PC-3 (cell line): ENCODE data around the gene AGXT. TPM values are rescaled to one million over a fixed set of nuclear protein-coding genes. Genes with fewer than 3 reads are reported as not detected.

Experiments
- ATAC-seq: fragments of 200-7000 bp; cut with Tn5 transposase; 2 replicates; pipeline ENCODE4 v1.9.1; 2020; ENCODE audit warnings: mild to moderate bottlenecking, moderate library complexity
- BruUV-seq: library from RNA; stranded (reverse); fragments of 400-500 nt; replicated peaks from 2 replicates; lab custom pipeline; 2021; lab: Mats Ljungman, UMichigan
- CTCF ChIA-PET: fragments of 300-600 bp; sonication (Branson Sonifier 250); formaldehyde crosslinking; loops from one replicate; lab custom pipeline; 2022; ENCODE audit warnings: antibody characterized with exemption; lab: Charles Lee
- POLR2A ChIA-PET: fragments of 300-600 bp; sonication (Branson Sonifier 250); formaldehyde crosslinking; loops from one replicate; lab custom pipeline; 2022; ENCODE audit warnings: antibody characterized with exemption; ENCODE audit not compliant: unreplicated experiment; lab: Charles Lee
- DNase-seq: peaks from one replicate; pipeline ENCODE4 v3.0.0-alpha.2; 2015
- H2AFZ ChIP-seq: fragments of 300-600 bp; sonication (generic); 2 replicates; pipeline ENCODE4 v1.6.0; 2016; ENCODE audit warnings: antibody characterized with exemption, low read length
- H3F3A ChIP-seq: fragments of 300-600 bp; sonication (generic); one replicate; pipeline ENCODE4 v1.6.0; 2017; ENCODE audit warnings: antibody characterized with exemption, low read length, control low read depth, mild to moderate bottlenecking; ENCODE audit not compliant: unreplicated experiment
- H3K27ac ChIP-seq: fragments of 300-600 bp; sonication (generic); 2 replicates; pipeline ENCODE4 v1.5.1; 2016; ENCODE audit warnings: mild to moderate bottlenecking, low read length
- H3K27me3 ChIP-seq: fragments of 300-600 bp; sonication (generic); 2 replicates; pipeline ENCODE4 v1.6.1; 2016; ENCODE audit warnings: low read length, mixed read lengths
- H3K36me3 ChIP-seq: fragments of 300-600 bp; sonication (generic); 2 replicates; pipeline ENCODE4 v1.6.1; 2016; ENCODE audit warnings: low read depth, mixed run types, low read length, mixed read lengths
- H3K4me1 ChIP-seq: fragments of 300-600 bp; sonication (generic); 2 replicates; pipeline ENCODE4 v1.5.1; 2016; ENCODE audit warnings: low read length; ENCODE audit not compliant: insufficient read depth
- H3K4me2 ChIP-seq: fragments of 300-600 bp; sonication (generic); 2 replicates; pipeline ENCODE4 v1.6.0; 2016; ENCODE audit warnings: low read length
- H3K4me3 ChIP-seq: fragments of 300-600 bp; sonication (generic); 2 replicates; pipeline ENCODE4 v1.5.1; 2016; ENCODE audit warnings: mild to moderate bottlenecking, low read length, mixed read lengths
- H3K79me2 ChIP-seq: fragments of 300-600 bp; sonication (generic); 2 replicates; pipeline ENCODE4 v1.6.1; 2017; ENCODE audit warnings: low read length, mixed read lengths
- H3K9ac ChIP-seq: fragments of 300-600 bp; sonication (generic); 2 replicates; pipeline ENCODE4 v1.6.0; 2016; ENCODE audit warnings: mild to moderate bottlenecking, low read length
- H3K9me2 ChIP-seq: fragments of 300-600 bp; sonication (generic); replicated peaks from 2 replicates; pipeline ENCODE4 v1.6.1; 2016; ENCODE audit warnings: mixed run types, low read length, mixed read lengths
- H3K9me3 ChIP-seq: fragments of 300-600 bp; sonication (generic); 2 replicates; pipeline ENCODE4 v1.6.1; 2016; ENCODE audit warnings: low read length, mixed read lengths
- H4K20me1 ChIP-seq: fragments of 300-600 bp; sonication (generic); 2 replicates; pipeline ENCODE4 v1.6.1; 2016; ENCODE audit warnings: low read length, mixed read lengths
- EZH2 ChIP-seq: fragments of 300-600 bp; sonication (generic); IDR thresholded peaks from one replicate; pipeline ENCODE4 v1.6.1; 2017; ENCODE audit warnings: antibody characterized with exemption, mild to moderate bottlenecking, low read length; ENCODE audit not compliant: unreplicated experiment
- EZH2phosphoT487 ChIP-seq: fragments of 300-600 bp; sonication (generic); IDR thresholded peaks from 2 replicates; pipeline ENCODE4 v1.6.1; 2018; ENCODE audit warnings: mild to moderate bottlenecking, antibody characterized with exemption, low read length, borderline replicate concordance
- intact Hi-C: fragments of 100-400 bp; cut with micrococcal nuclease; formaldehyde crosslinking; loops from 2 replicates; pipeline ENCODE4 v1.9.0; 2023
- total RNA-seq: library from RNA; depleted of rRNA; stranded (reverse); fragments of >200 nt; gene quantifications from 2 replicates; pipeline ENCODE4 v1.2.3, GENCODE V29; 2014
- TF ChIP-seq, protein P1 (sequence below): fragments of 300-600 bp; sonication (generic); conservative IDR thresholded peaks from 2 replicates; pipeline ENCODE4 v1.5.1; 2017; ENCODE audit warnings: antibody characterized with exemption, low read depth, mild to moderate bottlenecking, low read length

Gene AGXT
- total RNA-seq, 1 experiment from 2014 or later: not detected

- intact Hi-C loops: no loop called here
Measured at GRCh38 chr2:240887631-240888030, 19.0 kb downstream of the AGXT start.

GRCh38 chr2:240888130-240888889 is 19.7 kb downstream of the AGXT start:
- no peak overlapping the region for H3K4me3 ChIP-seq
- no peak overlapping the region for H3K27ac ChIP-seq
- ChIA-PET CTCF (no interaction called here), POLR2A (no interaction called here)
- no peaks in the 10 kb centered on the region for H3K9me2 ChIP-seq
- H3K9me3 ChIP-seq: no peaks in the 10 kb centered on the region
- no peaks in the 10 kb centered on the region for H3K36me3 ChIP-seq
- intact Hi-C loops: no loop called here
- TF ChIP-seq, protein P1, sequence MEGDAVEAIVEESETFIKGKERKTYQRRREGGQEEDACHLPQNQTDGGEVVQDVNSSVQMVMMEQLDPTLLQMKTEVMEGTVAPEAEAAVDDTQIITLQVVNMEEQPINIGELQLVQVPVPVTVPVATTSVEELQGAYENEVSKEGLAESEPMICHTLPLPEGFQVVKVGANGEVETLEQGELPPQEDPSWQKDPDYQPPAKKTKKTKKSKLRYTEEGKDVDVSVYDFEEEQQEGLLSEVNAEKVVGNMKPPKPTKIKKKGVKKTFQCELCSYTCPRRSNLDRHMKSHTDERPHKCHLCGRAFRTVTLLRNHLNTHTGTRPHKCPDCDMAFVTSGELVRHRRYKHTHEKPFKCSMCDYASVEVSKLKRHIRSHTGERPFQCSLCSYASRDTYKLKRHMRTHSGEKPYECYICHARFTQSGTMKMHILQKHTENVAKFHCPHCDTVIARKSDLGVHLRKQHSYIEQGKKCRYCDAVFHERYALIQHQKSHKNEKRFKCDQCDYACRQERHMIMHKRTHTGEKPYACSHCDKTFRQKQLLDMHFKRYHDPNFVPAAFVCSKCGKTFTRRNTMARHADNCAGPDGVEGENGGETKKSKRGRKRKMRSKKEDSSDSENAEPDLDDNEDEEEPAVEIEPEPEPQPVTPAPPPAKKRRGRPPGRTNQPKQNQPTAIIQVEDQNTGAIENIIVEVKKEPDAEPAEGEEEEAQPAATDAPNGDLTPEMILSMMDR: no peak
- TF ChIP-seq EZH2phosphoT487: no peak
- TF ChIP-seq EZH2: no peak
- H2AFZ ChIP-seq: no peak overlapping the region
- H3K79me2 ChIP-seq: no peaks in the 10 kb centered on the region
- H4K20me1 ChIP-seq: no peaks in the 10 kb centered on the region
- H3K9ac ChIP-seq: no peak overlapping the region
- no peak for DNase-seq
- no peak overlapping the region for H3K4me2 ChIP-seq
- ATAC-seq: no peak
- H3F3A ChIP-seq: no peaks in the 10 kb centered on the region
- no TSS peak for BruUV-seq
- H3K4me1 ChIP-seq: no peaks in the 10 kb centered on the region; the same call in 1 of the 2 replicates
- 0 out of 2 replicates have a peak, but pooled peaks cover under 1% of the 10 kb centered on the region for H3K27me3 ChIP-seq

More at GRCh38 chr2:240887631-240888030, 19.0 kb downstream of the AGXT start:
- TF ChIP-seq EZH2 (no peak), EZH2phosphoT487 (no peak)
- TF ChIP-seq, protein P1: no peak
- BruUV-seq: no TSS peak
- H3K79me2 ChIP-seq: no peaks in the 10 kb centered on the region
- no peak overlapping the region for H3K9ac ChIP-seq
- no peaks in the 10 kb centered on the region for H3K4me1 ChIP-seq
- H3K27ac ChIP-seq: no peak overlapping the region
- no peak overlapping the region for H2AFZ ChIP-seq
- H3K9me3 ChIP-seq: peaks cover 3% of the 10 kb centered on the region; the same call in 1 of the 2 replicates
- no peaks in the 10 kb centered on the region for H3K9me2 ChIP-seq
- DNase-seq (no peak), ATAC-seq (no peak)
- no peaks in the 10 kb centered on the region for H3K36me3 ChIP-seq
- POLR2A ChIA-PET: no interaction called here
- peaks cover 7% of the 10 kb centered on the region; the same call in 1 of the 2 replicates for H3K27me3 ChIP-seq
- CTCF ChIA-PET: no interaction called here
- H3F3A ChIP-seq: no peaks in the 10 kb centered on the region
- H4K20me1 ChIP-seq: no peaks in the 10 kb centered on the region
- no peak overlapping the region for H3K4me3 ChIP-seq
- H3K4me2 ChIP-seq: no peak overlapping the region
